A549 (cell line): ENCODE results near the gene APBA1.

Source experiments
- POLR2A ChIP-seq: IDR thresholded peaks from 2 replicates; pipeline ENCODE4 v1.6.1; 2012; ENCODE audit warnings: mild to moderate bottlenecking, low read length
- POLR2AphosphoS2 ChIP-seq: conservative IDR thresholded peaks from 2 replicates; pipeline ENCODE4 v1.6.1; 2012; ENCODE audit warnings: low read length, improper control_type of control experiment, inconsistent platforms
- ZFP36 ChIP-seq: fragments of 450-650 bp; IDR thresholded peaks from 2 replicates; pipeline ENCODE4 v1.6.1; 2014; ENCODE audit warnings: borderline replicate concordance; ENCODE audit not compliant: partially characterized antibody
- ZNF302 ChIP-seq: fragments of 250-450 bp; sonication (Bioruptor Pico); IDR thresholded peaks from 2 replicates; pipeline ENCODE4 v1.9.0; 2021; ENCODE audit warnings: inconsistent platforms, mild to moderate bottlenecking, moderate library complexity

DNA sequence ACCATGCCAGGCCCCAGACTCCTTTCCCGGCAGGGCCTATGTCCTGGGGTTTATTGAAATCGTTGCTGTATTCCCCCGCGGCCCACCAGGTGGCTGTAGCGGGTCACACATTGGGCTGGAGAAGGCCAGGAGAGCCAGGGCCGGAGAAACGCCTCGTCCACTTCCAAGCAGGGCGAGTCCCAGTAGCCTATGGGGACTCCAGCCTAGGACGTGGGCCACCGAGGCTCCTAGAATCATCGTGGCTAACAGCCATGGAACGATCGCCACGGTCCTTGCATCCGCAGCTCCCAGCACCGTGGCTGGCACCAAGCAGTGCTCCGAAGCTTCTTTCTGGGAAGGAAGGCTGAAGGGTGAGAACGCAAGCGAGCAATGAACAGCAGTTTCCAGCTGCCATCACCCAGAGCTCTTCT, 259.4 kb downstream of the APBA1 start:
- TF ChIP-seq ZFP36 (no peak), POLR2AphosphoS2 (no peak), ZNF302 (CRISPR knock-in tag) (no peak), POLR2A (no peak)
